GM20431 (cell line): ENCODE data around the gene PSMG4.

Source experiments
- in situ Hi-C: fragments of 300-500 bp; cut with MseI, MboI; formaldehyde crosslinking; loops from one replicate; pipeline ENCODE4 v1.15.0; 2020; ENCODE audit warnings: low sequenced_read_pairs; ENCODE audit not compliant: unreplicated experiment

Gene PSMG4, protein sequence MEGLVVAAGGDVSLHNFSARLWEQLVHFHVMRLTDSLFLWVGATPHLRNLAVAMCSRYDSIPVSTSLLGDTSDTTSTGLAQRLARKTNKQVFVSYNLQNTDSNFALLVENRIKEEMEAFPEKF

GRCh38 chr6:3258720-3259490, at the start of gene PSMG4:
TSS of gene PSMG4 (plus strand) at chr6:3258947. CDS start at chr6:3259023, 76 bp downstream.
- in situ Hi-C loops, result no loop called here

GRCh38 chr6:3209114-3210023, 49.4 kb upstream of the PSMG4 start:
- in situ Hi-C loops, result no loop called here

DNA sequence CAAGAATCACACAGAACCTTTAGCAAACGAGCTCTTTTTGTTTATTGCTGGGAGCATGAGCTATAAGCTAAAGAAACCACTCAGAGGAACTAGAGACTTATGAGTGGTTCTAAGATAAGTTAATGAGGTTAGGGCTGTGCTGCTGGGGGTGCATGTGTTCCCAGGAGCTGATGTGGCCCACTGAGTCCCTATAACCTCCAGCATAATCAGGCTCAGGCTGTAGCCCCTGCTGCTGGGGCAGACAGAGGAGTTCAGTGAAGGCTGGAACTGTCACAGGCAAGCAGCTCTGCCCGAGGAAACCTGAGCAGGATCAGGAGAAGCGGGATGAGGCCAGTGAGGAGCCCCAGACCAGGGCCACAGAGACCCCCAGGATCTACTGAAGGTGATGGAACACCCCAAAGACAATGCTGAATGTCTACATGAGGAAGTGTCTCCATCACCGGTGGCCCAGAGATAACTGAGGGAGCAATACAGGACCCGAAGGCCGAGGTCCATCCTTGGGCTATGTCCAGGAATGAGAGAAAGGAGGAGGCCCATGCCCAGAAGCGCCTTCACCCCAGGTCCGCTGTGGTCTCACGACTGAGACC, 48.6 kb upstream of the PSMG4 start:
- in situ Hi-C loops, result no loop called here

GRCh38 chr6:3211681-3212080, 47.1 kb upstream of the PSMG4 start:
- in situ Hi-C loops, result no loop called here

DNA sequence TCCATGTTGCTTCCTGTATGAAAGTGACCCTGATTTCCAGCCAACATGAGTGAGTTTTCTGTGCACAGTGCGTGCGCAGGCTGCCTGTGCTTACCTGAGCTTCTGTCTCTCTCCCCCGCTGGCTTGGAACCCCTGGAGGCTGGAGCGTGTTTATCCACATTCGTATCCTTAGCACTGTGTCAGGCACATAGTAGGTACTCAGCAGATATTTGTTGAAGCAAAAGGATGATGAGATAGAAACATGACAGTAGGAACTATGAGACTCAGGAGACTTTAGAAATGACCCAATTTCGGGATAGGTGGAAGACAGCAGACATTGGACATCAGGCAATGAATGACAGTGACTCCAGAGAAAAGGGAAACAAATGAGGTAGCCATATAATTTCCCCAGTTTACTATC, 46.5 kb upstream of the PSMG4 start:
- in situ Hi-C loops, result no loop called here

GRCh38 chr6:3213334-3213695, 45.4 kb upstream of the PSMG4 start:
- in situ Hi-C loops, result no loop called here

DNA sequence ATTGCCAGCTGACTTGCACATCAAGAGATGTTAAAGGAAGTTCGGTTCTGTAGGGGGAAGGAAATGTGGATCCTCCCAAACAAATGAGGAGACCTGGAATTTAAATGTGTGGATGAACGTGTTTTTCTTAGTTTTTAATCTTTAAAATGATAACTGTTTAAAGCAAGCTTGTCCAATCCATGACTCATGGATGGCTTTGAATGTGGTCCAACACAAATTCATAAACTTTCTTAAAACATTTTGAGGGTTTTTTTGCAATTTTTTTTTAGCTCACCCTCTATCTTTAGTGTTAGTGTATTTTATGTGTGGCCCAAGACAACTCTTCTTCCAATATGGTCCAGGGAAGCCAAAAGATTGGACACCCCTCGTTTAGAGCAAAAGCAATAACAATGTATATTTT, 43.8 kb upstream of the PSMG4 start:
- in situ Hi-C loops, result no loop called here

DNA sequence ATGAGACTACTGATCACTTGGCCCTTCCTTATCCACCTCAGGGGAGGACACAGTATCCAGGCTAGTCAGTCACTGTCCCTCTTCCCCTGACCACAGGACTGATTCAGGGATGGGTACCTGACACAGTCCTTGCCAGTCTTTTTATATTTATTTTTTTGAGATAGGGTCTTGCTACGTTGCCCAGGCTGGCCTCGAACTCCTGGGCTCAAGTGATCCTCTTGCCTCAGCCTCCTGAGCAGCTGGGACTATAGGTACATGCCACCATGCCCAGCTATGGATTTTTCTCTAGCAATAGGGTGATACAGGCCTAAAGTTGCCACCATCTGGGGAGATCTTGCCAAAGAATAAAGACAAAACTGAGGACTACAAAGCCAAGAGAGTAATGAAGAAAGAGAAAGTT, 41.5 kb upstream of the PSMG4 start:
- in situ Hi-C loops, result no loop called here

DNA sequence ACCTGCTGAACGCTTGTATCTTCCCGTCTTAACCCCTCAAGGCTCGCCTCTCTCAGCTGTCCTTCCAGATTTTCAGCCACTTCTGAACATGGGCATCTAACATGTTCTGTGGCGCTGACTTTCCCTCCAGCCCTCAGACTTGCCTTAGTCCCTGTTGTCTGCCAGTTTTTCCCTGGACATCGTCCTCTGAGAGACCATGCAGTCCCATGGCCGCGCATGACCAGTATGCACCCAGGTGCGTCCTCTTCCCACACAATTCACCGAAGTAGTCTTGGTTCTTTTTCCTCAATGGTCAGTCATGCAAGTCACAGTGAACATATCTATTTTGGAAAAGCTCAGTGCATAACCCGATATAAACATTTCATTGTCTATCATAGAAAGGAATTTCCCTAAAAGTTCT, 40.5 kb upstream of the PSMG4 start:
- in situ Hi-C loops, result no loop called here

DNA sequence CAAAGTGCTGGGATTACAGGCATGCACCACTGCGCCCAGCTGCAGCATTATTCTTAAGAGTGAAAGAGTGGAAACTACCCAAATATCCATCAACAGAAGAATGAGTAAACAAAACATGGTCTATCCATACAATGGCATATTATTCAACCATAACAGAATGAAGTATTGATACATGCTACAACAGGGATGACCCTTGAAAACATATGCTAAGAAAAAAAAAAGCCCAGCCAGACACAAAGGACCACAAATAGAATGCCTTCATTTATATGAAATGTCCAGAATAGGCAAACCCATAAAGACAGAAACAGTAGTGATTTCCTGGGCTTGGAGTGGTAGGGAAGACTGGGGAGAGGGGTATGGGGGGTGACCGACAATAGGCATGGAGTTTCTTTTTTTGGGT, 38.4 kb upstream of the PSMG4 start:
- in situ Hi-C loops, result no loop called here

GRCh38 chr6:3221578-3221977, 37.2 kb upstream of the PSMG4 start:
- in situ Hi-C loops, result no loop called here

DNA sequence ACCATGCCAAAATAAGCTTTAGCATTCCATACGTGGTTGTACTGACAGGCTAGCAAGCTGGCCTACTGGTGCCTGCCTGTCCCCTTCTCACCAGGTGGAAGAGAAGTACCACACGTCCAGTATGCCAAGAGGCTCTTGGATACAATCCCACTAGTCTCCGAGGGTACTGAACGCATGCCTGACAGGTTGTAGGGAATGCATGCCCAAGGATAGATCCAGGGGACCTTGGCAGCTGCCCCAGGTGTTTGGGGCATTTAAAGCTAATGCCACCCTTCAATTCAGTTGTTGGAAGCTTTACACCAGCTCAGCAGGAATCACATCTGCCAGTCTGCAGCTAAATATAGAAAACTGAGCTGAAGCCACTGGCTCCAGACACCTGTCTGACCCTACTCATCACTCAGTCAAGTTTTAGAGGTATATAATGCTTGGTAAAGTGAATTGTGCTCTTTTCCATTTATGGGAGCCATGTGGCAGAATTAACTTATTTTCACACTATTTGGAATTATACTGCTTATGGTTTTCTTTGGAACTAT, 36.2 kb upstream of the PSMG4 start:
- in situ Hi-C loops, result no loop called here

DNA sequence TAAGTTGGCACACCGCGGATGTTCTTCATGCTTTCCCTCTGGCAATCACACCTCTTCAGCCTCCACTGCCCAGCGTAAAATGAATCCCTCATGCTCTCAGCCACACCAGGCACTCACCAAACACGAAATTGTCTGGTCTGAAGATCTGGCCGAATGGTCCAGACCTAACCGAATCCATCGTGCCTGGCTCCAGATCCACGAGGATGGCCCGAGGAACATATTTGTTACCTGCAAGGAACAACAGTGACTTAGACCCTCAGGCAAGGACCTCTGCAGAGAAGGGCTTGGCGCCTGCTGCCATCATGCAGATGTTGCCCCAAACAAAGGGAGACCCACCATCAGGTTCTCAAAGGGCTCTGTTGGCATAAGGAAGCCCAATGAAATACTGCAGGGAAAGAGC, 32.7 kb upstream of the PSMG4 start:
- in situ Hi-C loops, result no loop called here

GRCh38 chr6:3226481-3227362, 32.0 kb upstream of the PSMG4 start:
- in situ Hi-C loops, result no loop called here

DNA sequence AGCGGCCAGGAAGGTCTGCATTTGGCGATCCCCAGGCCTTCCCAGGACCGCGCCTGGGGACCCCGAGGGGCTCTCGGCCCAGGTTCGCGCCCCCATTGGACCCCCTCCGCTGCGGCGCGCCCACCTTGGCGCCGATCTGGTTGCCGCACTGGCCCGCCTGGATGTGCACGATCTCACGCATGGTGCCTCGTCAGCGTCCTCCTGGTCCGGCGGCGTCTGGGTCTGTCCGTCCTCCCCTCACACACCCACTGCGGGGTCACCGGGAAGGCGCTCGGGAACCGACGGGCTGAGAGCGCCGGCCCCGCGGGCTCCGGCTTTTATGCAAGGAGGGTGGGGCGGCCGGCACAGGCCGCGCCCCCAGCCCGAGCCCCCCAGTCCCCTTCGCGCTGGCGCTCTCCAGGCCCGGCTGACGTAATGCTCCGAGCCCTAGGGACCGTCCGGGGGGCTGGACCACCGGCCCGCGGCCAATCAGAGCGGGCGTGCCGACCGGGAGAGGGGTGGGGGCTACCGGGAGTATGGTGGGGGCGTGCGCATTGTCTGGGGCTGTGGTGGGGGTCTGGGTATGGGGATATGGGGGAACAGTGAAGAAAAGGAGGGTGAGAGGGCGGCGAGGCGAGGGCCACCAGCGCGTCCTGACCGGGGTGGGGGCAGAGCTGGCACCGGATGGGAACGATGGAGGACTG, 31.2 kb upstream of the PSMG4 start, which contains the start of gene TUBB2B:
TSS of gene TUBB2B (minus strand) at position 291 of the 683 bp plus-strand sequence. CDS start at position 181, 110 bp downstream.
- in situ Hi-C loops, result no loop called here

DNA sequence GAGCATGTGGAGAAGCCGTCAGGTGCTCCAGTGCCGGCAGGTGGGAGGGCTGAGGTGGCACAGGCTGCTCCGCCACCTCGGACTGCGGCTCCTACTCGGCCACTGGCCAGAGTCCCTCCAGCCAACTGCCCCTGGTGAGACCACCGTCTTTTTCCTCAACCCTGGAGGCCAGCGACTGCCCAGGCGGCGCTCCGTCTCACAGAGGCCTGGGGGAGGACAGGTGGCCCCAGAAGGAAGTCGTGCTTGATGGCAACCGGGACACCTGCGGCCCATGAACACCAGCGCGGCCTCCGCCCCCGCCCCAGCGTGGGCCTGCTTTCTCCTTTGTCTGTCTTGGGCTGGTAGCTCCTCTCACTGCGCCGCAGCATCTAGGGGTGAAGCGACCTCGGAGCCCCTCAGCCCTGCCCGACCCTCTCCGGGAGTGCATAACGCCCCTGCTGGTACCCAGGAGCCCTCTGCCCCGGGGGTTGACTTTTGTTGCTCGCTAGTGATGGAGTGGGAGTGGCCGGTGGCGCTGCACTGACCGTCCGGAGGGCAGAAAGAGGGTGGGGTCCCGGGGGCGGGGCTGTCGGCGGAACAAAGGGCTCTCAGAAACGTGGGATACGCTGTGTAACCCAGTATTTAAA, 30.6 kb upstream of the PSMG4 start:
- in situ Hi-C loops, result no loop called here

DNA sequence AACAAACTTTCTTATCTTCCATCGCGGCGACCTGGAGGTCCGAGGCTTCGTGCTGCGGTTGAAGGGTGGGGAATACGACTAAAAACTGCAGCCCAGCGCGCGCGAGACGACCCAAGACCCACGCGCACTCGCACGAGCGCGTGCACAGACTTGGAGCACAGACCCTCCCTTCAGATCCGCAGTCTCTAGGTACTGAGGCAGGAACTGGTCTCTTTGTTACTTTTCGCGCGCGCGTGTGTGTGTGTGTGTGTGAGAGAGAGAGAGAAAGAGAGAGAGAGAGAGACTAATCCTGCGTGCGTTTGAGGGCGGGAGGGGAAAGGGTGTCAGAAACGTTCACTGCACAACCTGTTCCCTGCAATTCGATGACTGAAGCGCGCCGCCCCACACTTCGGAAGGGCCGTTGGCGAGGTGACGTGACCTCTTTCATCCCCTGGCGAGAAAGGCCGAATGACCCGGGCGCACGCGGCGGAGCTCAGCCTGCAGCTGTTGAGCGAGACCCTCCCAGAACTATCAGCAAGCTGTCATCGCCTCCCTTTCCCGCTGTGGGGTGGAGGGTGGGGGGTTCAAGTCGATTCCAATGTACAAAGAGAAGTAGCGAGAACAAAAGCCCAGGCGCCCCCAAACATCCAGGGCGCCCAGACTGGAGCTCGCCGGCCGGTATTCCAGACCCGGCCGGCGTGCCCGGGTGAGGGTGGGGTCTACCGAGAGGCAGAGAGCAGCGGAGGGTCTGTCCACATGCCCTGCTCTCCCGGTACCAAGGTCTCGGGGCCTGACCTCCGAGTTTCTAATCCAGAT, 29.8 kb upstream of the PSMG4 start:
- in situ Hi-C loops, result no loop called here
